Endothelial cell of umbilical vein (primary cell): ENCODE measurements around the gene ERP29. TPM values are rescaled to one million over a fixed set of nuclear protein-coding genes. Genes with fewer than 3 reads are reported as not detected.

Experiments
- BruUV-seq: library from RNA; stranded (reverse); fragments of 400-500 nt; replicated peaks from 2 replicates; lab custom pipeline; 2021; lab: Mats Ljungman, UMichigan
- CTCF ChIA-PET: fragments of 300-600, 350-600 bp; sonication (Branson Sonifier 250); formaldehyde crosslinking; loops from one replicate; lab custom pipeline; 2021; ENCODE audit warnings: antibody characterized with exemption, inconsistent platforms; lab: Charles Lee
- POLR2A ChIA-PET: fragments of 300-600, 350-600 bp; sonication (Branson Sonifier 250); formaldehyde crosslinking; loops from one replicate; lab custom pipeline; 2021; ENCODE audit warnings: antibody characterized with exemption, inconsistent platforms; lab: Charles Lee
- DNase-seq: peaks from one replicate; pipeline ENCODE4 v3.0.0-alpha.2; 2011; ENCODE audit warnings: low read depth, low spot score
- FAIRE-seq: peaks from 2 replicates; lab custom pipeline; 2011; peaks lifted over from hg19 to GRCh38; lab: Jason Lieb, UNC
- H2AFZ ChIP-seq: 2 replicates; pipeline ENCODE4 v1.6.0; 2012; ENCODE audit warnings: low read depth, low read length, control low read depth, inconsistent platforms
- H3K27ac ChIP-seq: 2 replicates; pipeline ENCODE4 v1.5.1; 2011; ENCODE audit warnings: low read depth, mild to moderate bottlenecking, control low read depth, low read length, moderate library complexity; ENCODE audit not compliant: insufficient read depth
- H3K27me3 ChIP-seq, 2 experiments: 2 replicates each; pipeline versions ENCODE4 v1.6.0 to v1.6.1; 2011; ENCODE audit warnings: low read length in 2 of 2, mixed read lengths in 1 of 2; ENCODE audit not compliant: control insufficient read depth in 2 of 2, insufficient read depth in 2 of 2
- H3K36me3 ChIP-seq, 2 experiments: 2 replicates in 1 of 2; 3 replicates in 1 of 2; pipeline ENCODE4 v1.5.1; 2011; ENCODE audit warnings: low read length in 2 of 2, mild to moderate bottlenecking in 1 of 2, moderate library complexity in 1 of 2; ENCODE audit not compliant: control insufficient read depth in 2 of 2, insufficient read depth in 2 of 2; ENCODE audit errors: extremely low read depth in 1 of 2
- H3K4me1 ChIP-seq: 3 replicates; pipeline ENCODE4 v1.5.1; 2011; ENCODE audit warnings: mild to moderate bottlenecking, low read length; ENCODE audit not compliant: control insufficient read depth, insufficient read depth; ENCODE audit errors: extremely low read depth
- H3K4me2 ChIP-seq: 2 replicates; pipeline ENCODE4 v1.6.1; 2011; ENCODE audit warnings: low read length, control low read depth, mixed read lengths; ENCODE audit not compliant: insufficient read depth
- H3K4me3 ChIP-seq, 3 experiments: fragments of 200-600 bp in 1 of 3; sonication (generic), shearing (Covaris generic) in 1 of 3; replicated peaks in 1 of 3; 2 replicates each; pipeline ENCODE4 v1.5.1; 2011 to 2016; ENCODE audit warnings: control low read depth in 3 of 3, low read length in 3 of 3, mild to moderate bottlenecking in 2 of 3, inconsistent platforms in 1 of 3, low read depth in 1 of 3, moderate library complexity in 1 of 3; ENCODE audit not compliant: insufficient read depth in 1 of 3
- H3K79me2 ChIP-seq: 2 replicates; pipeline ENCODE4 v1.6.0; 2012; ENCODE audit warnings: low read length, inconsistent platforms; ENCODE audit not compliant: control insufficient read depth, insufficient read depth
- H3K9ac ChIP-seq: replicated peaks from 2 replicates; pipeline ENCODE3; 2011; ENCODE audit warnings: low read length, control low read depth; ENCODE audit not compliant: insufficient read depth; ENCODE audit errors: extremely low read depth
- H3K9me1 ChIP-seq: replicated peaks from 3 replicates; pipeline ENCODE4 v1.6.0; 2011; ENCODE audit warnings: mild to moderate bottlenecking, low read length; ENCODE audit not compliant: control insufficient read depth, insufficient read depth; ENCODE audit errors: extremely low read depth
- H3K9me3 ChIP-seq: replicated peaks from 2 replicates; pipeline ENCODE4 v1.5.1; 2012; ENCODE audit warnings: low read length, inconsistent platforms; ENCODE audit not compliant: control insufficient read depth, insufficient read depth
- H4K20me1 ChIP-seq: replicated peaks from 2 replicates; pipeline ENCODE3; 2011; ENCODE audit warnings: mild to moderate bottlenecking, low read length; ENCODE audit not compliant: control insufficient read depth, insufficient read depth; ENCODE audit errors: extremely low read depth
- CTCF ChIP-seq, 2 donors: IDR thresholded peaks; 1 replicate in 1 of 2; 2 replicates in 1 of 2; pipeline ENCODE4 v1.5.1; 2011; ENCODE audit warnings: low read length in 2 of 2, mild to moderate bottlenecking in 2 of 2, moderate library complexity in 2 of 2, control low read depth in 1 of 2, inconsistent platforms in 1 of 2, low read depth in 1 of 2; ENCODE audit not compliant: insufficient read depth in 1 of 2; ENCODE audit errors: extremely low read depth in 1 of 2
- EZH2 ChIP-seq: IDR thresholded peaks from 2 replicates; pipeline ENCODE4 v1.6.1; 2012; ENCODE audit warnings: borderline replicate concordance, low read depth, mild to moderate bottlenecking, moderate library complexity, low read length, inconsistent platforms; ENCODE audit not compliant: severe bottlenecking
- GATA2 ChIP-seq: IDR thresholded peaks from 2 replicates; pipeline ENCODE4 v1.7.0; 2011; ENCODE audit warnings: low read depth, mild to moderate bottlenecking, moderate library complexity, mixed read lengths, low read length; ENCODE audit not compliant: insufficient read length, insufficient read depth
- MAX ChIP-seq: IDR thresholded peaks from 2 replicates; pipeline ENCODE4 v1.6.1; 2011; ENCODE audit not compliant: insufficient read depth, insufficient read length
- MYC ChIP-seq: IDR thresholded peaks from one replicate; pipeline ENCODE4 v1.6.1; 2011; ENCODE audit warnings: mild to moderate bottlenecking, low read depth, low read length
- POLR2A ChIP-seq: IDR thresholded peaks from 2 replicates; pipeline ENCODE4 v1.6.1; 2012; ENCODE audit warnings: low read depth, mild to moderate bottlenecking, control low read depth, low read length
- POLR2AphosphoS5 ChIP-seq: IDR thresholded peaks from 2 replicates; pipeline ENCODE4 v1.6.1; 2012; ENCODE audit warnings: low read depth, mild to moderate bottlenecking, control low read depth, low read length, moderate library complexity; ENCODE audit not compliant: insufficient read depth
- dilution Hi-C: fragments of 300-500 bp; cut with MboI; formaldehyde crosslinking; loops from one replicate; pipeline ENCODE4 v1.15.0; 2019; ENCODE audit warnings: low sequenced_read_pairs; ENCODE audit not compliant: extremely low pct_ligation_motif_present
- intact Hi-C: fragments of 100-400 bp; cut with micrococcal nuclease; formaldehyde crosslinking; loops from one replicate; pipeline ENCODE4 v1.10.0; 2022
- polyA plus RNA-seq, 4 experiments: library from polyadenylated mRNA; depleted of rRNA in 3 of 4; stranded (reverse) in 3 of 4; unstranded in 1 of 4; fragments of >200 nt; gene quantifications; 2 replicates each; pipeline versions ENCODE4 v1.2.1 to v1.2.3, GENCODE V29; 2011 to 2012; ENCODE audit warnings: missing spikeins in 1 of 4
- total RNA-seq: library from RNA; stranded (reverse); gene quantifications from 2 replicates; pipeline ENCODE4 v1.2.3, GENCODE V29; 2021

ERP29 gene
- total and polyA plus RNA-seq, 2 donors (not counting 3 experiments of a cell fraction or from before 2014, with no cell fraction given), result 77.1 to 116 TPM

- Histone ChIP-seq H3K4me2 (no peak overlapping the region), H3K27ac (no peak overlapping the region), H3K9me1 (no peaks in the 10 kb centered on the region), H3K27me3 (no peaks in the 10 kb centered on the region), H3K9ac (no peak overlapping the region), H3K36me3 (no peaks in the 10 kb centered on the region), H3K4me1 (no peaks in the 10 kb centered on the region), H3K79me2 (no peaks in the 10 kb centered on the region), H2AFZ (no peak overlapping the region), H3K4me3 (no peak overlapping the region), H4K20me1 (no peaks in the 10 kb centered on the region), H3K9me3 (no peaks in the 10 kb centered on the region)
- CTCF ChIA-PET, result interaction anchor here (0.7 kb wide), 1 partner anchor 97 kb away, joined by 3 read pairs; no protein-coding TSS in a partner anchor
- DNase-seq, result no peak
- no peak for TF ChIP-seq EZH2
- no peak for TF ChIP-seq POLR2AphosphoS5
- TF ChIP-seq CTCF (IDR thresholded peaks at IDR 0.05; ENCODE audit: extremely low read depth in 1 of 2, insufficient read depth in 1 of 2, low read depth in 1 of 2, low read length in 2 of 2), result no peak
- no peak for TF ChIP-seq POLR2A
- no peak for TF ChIP-seq MYC
- no peak for TF ChIP-seq MAX
- TF ChIP-seq GATA2, result no peak
- dilution Hi-C loops (no loop called here), intact Hi-C loops (no loop called here)
- BruUV-seq, result no TSS peak
- POLR2A ChIA-PET, result no interaction called here
- no peak for FAIRE-seq
Observed at GRCh38 chr12:111995782-111996480, 17.3 kb upstream of the ERP29 start.
